GM12874 (cell line): ENCODE data around the gene SMG6.

Experiments
- CTCF ChIP-seq: IDR thresholded peaks from 2 replicates; pipeline ENCODE4 v1.5.1; 2011; ENCODE audit warnings: low read depth, mild to moderate bottlenecking, control low read depth, low read length, moderate library complexity; ENCODE audit not compliant: insufficient read depth

SMG6 gene

GRCh38 chr17:2299756-2300155 lies 3.8 kb downstream of the SMG6 start:
- TF ChIP-seq CTCF: no peak

DNA sequence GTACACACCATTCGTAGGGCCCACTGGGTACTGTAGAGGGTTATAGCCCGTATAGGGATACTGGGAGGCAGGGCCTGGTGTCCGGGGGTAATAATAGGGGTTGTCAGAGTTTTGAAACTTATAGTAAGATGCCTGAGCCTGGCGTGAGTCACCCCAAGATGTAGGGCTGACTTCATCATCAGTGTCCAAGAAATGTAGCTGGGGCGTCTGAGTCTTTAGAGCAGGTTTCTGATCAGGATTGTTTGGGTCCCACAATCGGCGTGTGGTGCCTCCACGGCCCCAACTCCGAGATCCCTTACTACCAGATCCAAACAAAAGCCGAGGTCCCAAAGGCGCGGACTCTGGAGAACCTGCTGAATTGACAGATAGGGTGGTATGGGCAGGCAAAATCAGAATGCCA lies 4.4 kb downstream of the SMG6 start:
- no peak for TF ChIP-seq CTCF

GRCh38 chr17:2297023-2297422 lies 6.6 kb downstream of the SMG6 start:
- TF ChIP-seq CTCF: no peak

DNA sequence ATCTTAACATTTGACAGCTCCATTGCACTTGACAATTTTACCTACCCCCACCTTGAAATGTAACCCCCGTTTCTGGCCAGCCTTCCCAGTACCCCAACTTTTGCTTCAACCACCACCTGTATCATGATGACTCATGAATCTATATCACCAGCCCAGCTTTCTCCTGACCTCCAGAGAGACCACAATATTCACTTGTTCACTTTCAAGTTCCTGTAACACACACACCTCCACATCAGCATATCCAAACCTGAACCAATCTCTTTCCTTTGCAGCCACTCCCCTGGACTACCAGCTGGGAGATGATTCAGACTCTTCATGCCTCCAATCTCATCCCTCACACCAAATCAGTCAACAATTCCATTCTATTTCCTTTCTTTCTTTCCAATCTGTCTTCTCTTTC lies 8.0 kb downstream of the SMG6 start:
- no peak for TF ChIP-seq CTCF

DNA sequence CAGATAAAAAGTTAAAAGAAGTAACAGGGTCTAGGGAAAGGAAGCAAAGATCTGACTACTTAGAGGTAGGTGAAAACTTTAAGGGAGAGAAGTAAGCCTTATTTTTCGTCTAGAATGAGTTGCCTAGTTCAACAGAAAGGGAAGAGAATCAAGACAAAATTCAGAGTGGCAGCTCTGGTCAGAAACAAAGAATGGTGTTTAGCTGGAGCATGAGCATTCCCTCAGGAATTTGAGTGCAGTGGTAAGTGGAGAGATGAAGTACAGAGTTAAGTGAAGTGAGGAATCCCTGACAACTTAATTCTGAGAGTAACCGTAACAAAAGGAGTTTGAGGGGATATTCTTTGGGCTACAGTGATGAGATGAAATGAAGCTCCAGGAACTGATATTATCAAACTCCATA lies 11.5 kb downstream of the SMG6 start:
- TF ChIP-seq CTCF: no peak

DNA sequence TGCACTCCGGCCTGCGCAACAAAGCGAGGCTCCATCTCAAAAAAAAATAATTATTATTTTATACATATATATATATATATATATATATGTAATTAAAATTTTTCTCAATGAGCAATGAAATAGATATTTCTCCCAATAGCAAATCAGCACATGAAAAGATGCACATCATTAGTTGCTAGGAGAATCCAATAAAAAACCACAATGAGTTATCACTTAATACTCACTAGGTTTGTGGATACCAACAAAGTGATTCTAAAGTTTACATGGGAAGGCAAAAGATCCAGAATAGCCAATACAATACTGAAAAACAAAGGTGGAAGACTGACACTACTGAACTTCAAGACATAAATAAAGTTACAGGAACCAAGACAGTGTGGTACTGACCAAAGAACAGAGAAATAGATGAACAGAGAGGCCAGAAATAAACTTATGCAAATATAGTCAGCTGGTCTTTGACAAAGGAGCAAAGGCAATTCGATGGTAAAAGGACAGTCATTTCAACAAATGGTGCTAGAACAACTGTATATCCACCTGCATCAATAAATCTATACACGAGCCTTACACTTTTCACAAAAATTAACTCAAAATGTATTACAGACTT lies 13.6 kb downstream of the SMG6 start:
- no peak for TF ChIP-seq CTCF

GRCh38 chr17:2283302-2283701 lies 20.3 kb downstream of the SMG6 start:
- no peak for TF ChIP-seq CTCF
